G401 (cell line): ENCODE results near the gene MRTFA. TPM values are rescaled to one million over a fixed set of nuclear protein-coding genes. Genes with fewer than 3 reads are reported as not detected.

Experiments
- DNase-seq: peaks from one replicate; pipeline ENCODE4 v3.0.0-alpha.2; 2015; ENCODE audit warnings: low spot score
- in situ Hi-C: cut with HindIII; loops from 2 replicates; pipeline ENCODE4 v1.10.0; 2016; ENCODE audit warnings: low sequenced_read_pairs, mixed read lengths
- total RNA-seq: library from RNA; depleted of rRNA; stranded (reverse); fragments of >200 nt; shearing (Covaris generic); gene quantifications from 2 replicates; pipeline ENCODE4 v1.2.3, GENCODE V29; 2014; rRNA removed

The MRTFA gene
- total RNA-seq, 1 experiment from 2014 or later: 11.0 TPM

GRCh38 chr22:40366068-40366467 lies 270.5 kb downstream of the MRTFA start:
- DNase-seq: no peak
- in situ Hi-C loops: no loop called here

DNA sequence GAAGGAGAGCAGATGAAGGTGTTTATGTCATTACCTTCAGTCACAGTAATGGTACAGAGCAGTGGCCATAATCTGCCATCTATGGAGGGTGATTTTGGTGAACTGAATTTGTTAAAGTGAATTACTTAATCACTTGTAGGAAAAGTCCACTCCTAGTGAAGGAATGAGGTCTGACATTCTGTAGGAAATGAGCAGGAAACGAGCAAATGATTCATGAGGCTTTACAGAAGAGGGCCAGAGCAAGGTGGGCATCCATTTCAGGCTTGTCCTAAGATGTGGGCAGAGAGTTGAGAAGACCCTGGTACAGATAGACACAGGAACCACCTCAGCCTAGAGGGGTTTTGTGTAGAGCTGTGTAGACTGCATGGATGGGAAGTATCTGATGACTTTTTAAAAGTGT lies 272.1 kb downstream of the MRTFA start:
- DNase-seq: no peak
- in situ Hi-C loops: no loop called here

- in situ Hi-C loops: no loop called here
- DNase-seq: no peak
Observed at GRCh38 chr22:40363059-40363458, 273.5 kb downstream of the MRTFA start.

GRCh38 chr22:40361100-40361499 lies 275.4 kb downstream of the MRTFA start:
- in situ Hi-C loops: no loop called here
- no peak for DNase-seq

Other genes starting within 250 kb of the MRTFA start
- 0.34 TPM in 1 of 2 replicates, not detected in the other for gene MCHR1, start 42.8 kb upstream of the MRTFA start, total RNA-seq
- 47.6 and 67.7 TPM in 2 replicates for gene SLC25A17, start 182.6 kb upstream of the MRTFA start, total RNA-seq
- 213 and 354 TPM in 2 replicates for gene ST13, start 219.9 kb upstream of the MRTFA start, total RNA-seq
- 8.7 and 9.2 TPM in 2 replicates for gene XPNPEP3, start 220.4 kb upstream of the MRTFA start, total RNA-seq
- not detected in 2 replicates for gene DNAJB7, start 225.4 kb upstream of the MRTFA start, total RNA-seq